GM12878 (cell line): Measurements from ENCODE around the gene POU2AF1. TPM values are rescaled to one million over a fixed set of nuclear protein-coding genes. Genes with fewer than 3 reads are reported as not detected.

ENCODE experiments used
- ATAC-seq: fragments of 200-7000 bp; cut with Tn5 transposase; 3 replicates; pipeline ENCODE4 v1.9.1; 2020; ENCODE audit warnings: mild to moderate bottlenecking, moderate library complexity
- BruUV-seq: library from RNA; stranded (reverse); fragments of 400-500 nt; replicated peaks from 2 replicates; lab custom pipeline; 2021; lab: Mats Ljungman, UMichigan
- CTCF ChIA-PET: fragments of 300-600 bp; sonication (Branson Sonifier 250); formaldehyde crosslinking; extraction: SDS; loops from one replicate; lab custom pipeline; 2021; ENCODE audit warnings: inconsistent platforms; lab: Yijun Ruan, JAX
- POLR2A ChIA-PET: fragments of 350-600 bp; formaldehyde crosslinking; extraction: SDS; loops from one replicate; lab custom pipeline; 2021; ENCODE audit warnings: inconsistent platforms; lab: Charles Lee
- RAD21 ChIA-PET: fragments of 300-600 bp; sonication (Branson Sonifier 250); formaldehyde crosslinking; loops from one replicate; lab custom pipeline; 2023; ENCODE audit warnings: antibody characterized with exemption; ENCODE audit not compliant: unreplicated experiment; lab: Charles Lee
- SMC1A ChIA-PET: fragments of 300-600 bp; sonication (Branson Sonifier 250); formaldehyde crosslinking; loops from one replicate; lab custom pipeline; 2023; ENCODE audit not compliant: unreplicated experiment, uncharacterized antibody; lab: Charles Lee
- DNase-seq: peaks from one replicate; pipeline ENCODE4 v3.0.0-alpha.2; 2011; ENCODE audit warnings: low read depth, low spot score
- FAIRE-seq: peaks from 3 replicates; lab custom pipeline; 2011; peaks lifted over from hg19 to GRCh38; lab: Jason Lieb, UNC
- H2AFZ ChIP-seq: 2 replicates; pipeline ENCODE4 v1.6.0; 2011; ENCODE audit warnings: low read depth, low read length, control low read depth; ENCODE audit not compliant: control insufficient read depth
- H3K27ac ChIP-seq: 2 replicates; pipeline ENCODE4 v1.5.1; 2011; ENCODE audit warnings: control low read depth; ENCODE audit not compliant: control insufficient read depth, insufficient read depth
- H3K27me3 ChIP-seq, 2 experiments: replicated peaks in 1 of 2; 2 replicates each; pipeline versions ENCODE4 v1.6.0 to v1.6.1; 2011; ENCODE audit warnings: low read length in 1 of 2; ENCODE audit not compliant: control insufficient read depth in 2 of 2, insufficient read depth in 2 of 2
- H3K36me3 ChIP-seq, 2 experiments: 2 replicates each; pipeline ENCODE4 v1.5.1; 2011; ENCODE audit warnings: low read length in 1 of 2; ENCODE audit not compliant: control insufficient read depth in 2 of 2, insufficient read depth in 2 of 2
- H3K4me1 ChIP-seq: 2 replicates; pipeline ENCODE4 v1.6.1; 2011; ENCODE audit warnings: mild to moderate bottlenecking, low read length, moderate library complexity, mixed read lengths; ENCODE audit not compliant: control insufficient read depth, insufficient read depth
- H3K4me2 ChIP-seq: 2 replicates; pipeline ENCODE4 v1.6.0; 2011; ENCODE audit warnings: control low read depth; ENCODE audit not compliant: control insufficient read depth, insufficient read depth
- H3K4me3 ChIP-seq: fragments of 200-600 bp; sonication (generic); 2 replicates; pipeline ENCODE4 v1.5.1; 2016
- H3K79me2 ChIP-seq: 2 replicates; pipeline ENCODE4 v1.6.0; 2011; ENCODE audit warnings: low read length; ENCODE audit not compliant: control insufficient read depth, insufficient read depth
- H3K9ac ChIP-seq: 2 replicates; pipeline ENCODE4 v1.8.0; 2011; ENCODE audit warnings: low read length, control low read depth, mixed read lengths; ENCODE audit not compliant: control insufficient read depth, insufficient read depth
- H3K9me3 ChIP-seq: replicated peaks from 3 replicates; pipeline ENCODE4 v1.5.1; 2011; ENCODE audit warnings: mild to moderate bottlenecking, low read length; ENCODE audit not compliant: control insufficient read depth, insufficient read depth
- H4K20me1 ChIP-seq: 2 replicates; pipeline ENCODE4 v1.6.0; 2011; ENCODE audit not compliant: control insufficient read depth, insufficient read depth
- CEBPB ChIP-seq, 2 experiments: fragments of 150-350 bp in 1 of 2; IDR thresholded peaks; 2 replicates each; pipeline ENCODE4 v1.6.1; 2012 to 2014; ENCODE audit warnings: low read depth in 2 of 2, low read length in 2 of 2, borderline replicate concordance in 1 of 2, inconsistent platforms in 1 of 2
- E2F4 ChIP-seq: IDR thresholded peaks from 2 replicates; pipeline ENCODE4 v1.6.1; 2012; ENCODE audit warnings: low read depth, low read length, improper control_type of control experiment
- EP300 ChIP-seq, 2 experiments: fragments of 150-350 bp in 1 of 2; IDR thresholded peaks; 2 replicates each; pipeline ENCODE4 v1.6.1; 2011 to 2012; ENCODE audit warnings: low read depth in 2 of 2, low read length in 2 of 2, borderline replicate concordance in 1 of 2, improper control_type of control experiment in 1 of 2, inconsistent platforms in 1 of 2; ENCODE audit not compliant: control insufficient read depth in 1 of 2
- EZH2 ChIP-seq: IDR thresholded peaks from 2 replicates; pipeline ENCODE4 v1.6.1; 2012; ENCODE audit warnings: low read depth, mild to moderate bottlenecking, control low read depth, inconsistent platforms, low read length, borderline replicate concordance; ENCODE audit not compliant: control insufficient read depth
- JUND ChIP-seq: IDR thresholded peaks from 2 replicates; pipeline ENCODE4 v1.6.1; 2012; ENCODE audit warnings: low read depth, mild to moderate bottlenecking, low read length, improper control_type of control experiment, moderate library complexity
- KDM1A ChIP-seq: fragments of 200-600 bp; sonication (generic); IDR thresholded peaks from 2 replicates; pipeline ENCODE4 v1.6.1; 2016; ENCODE audit warnings: borderline replicate concordance
- MAX ChIP-seq: IDR thresholded peaks from 2 replicates; pipeline ENCODE4 v1.6.1; 2012; ENCODE audit warnings: low read depth, low read length, improper control_type of control experiment
- RFX5 ChIP-seq: IDR thresholded peaks from 2 replicates; pipeline ENCODE4 v1.6.1; 2011; ENCODE audit warnings: low read depth, low read length, improper control_type of control experiment
- STAT3 ChIP-seq: IDR thresholded peaks from 2 replicates; pipeline ENCODE4 v1.6.1; 2011; ENCODE audit warnings: low read depth, low read length, improper control_type of control experiment
- ZNF207 ChIP-seq: fragments of 450-650 bp; IDR thresholded peaks from 2 replicates; pipeline ENCODE4 v1.6.1; 2014; ENCODE audit warnings: antibody characterized with exemption, mild to moderate bottlenecking, borderline replicate concordance
- ZNF24 ChIP-seq: fragments of 450-650 bp; IDR thresholded peaks from 2 replicates; pipeline ENCODE4 v1.6.1; 2017; ENCODE audit warnings: antibody characterized with exemption, mild to moderate bottlenecking
- ZNF592 ChIP-seq: fragments of 450-650 bp; IDR thresholded peaks from 2 replicates; pipeline ENCODE4 v1.6.1; 2017; ENCODE audit warnings: mild to moderate bottlenecking, moderate library complexity
- ZNF622 ChIP-seq: fragments of 450-650 bp; IDR thresholded peaks from 2 replicates; pipeline ENCODE4 v1.6.1; 2017; ENCODE audit warnings: mild to moderate bottlenecking, inconsistent platforms
- ZSCAN29 ChIP-seq: fragments of 450-650 bp; IDR thresholded peaks from 2 replicates; pipeline ENCODE4 v1.6.1; 2017; ENCODE audit warnings: mild to moderate bottlenecking, moderate library complexity
- WGBS: methylation state at CpG from one replicate; pipeline ENCODE4 v1.1.6; 2016; ENCODE audit warnings: low lambda C conversion rate; ENCODE audit not compliant: insufficient replicate concordance, insufficient coverage; ENCODE audit errors: missing lambda C conversion rate; 5-methylcytosine and 5-hydroxymethylcytosine counted together
- in situ Hi-C: fragments of 300-500 bp; cut with MboI; formaldehyde crosslinking; loops from 9 replicates; pipeline ENCODE4 v1.14.3; 2018; ENCODE audit warnings: mixed read lengths
- intact Hi-C: fragments of 100-400 bp; cut with micrococcal nuclease; formaldehyde crosslinking; loops from one replicate; pipeline ENCODE4 v1.14.2; 2022; ENCODE audit not compliant: unreplicated experiment
- polyA plus RNA-seq, 11 experiments: library from polyadenylated mRNA; depleted of rRNA in 4 of 11; unstranded in 6 of 11; stranded (reverse) in 5 of 11; fragments of >200 nt; fragmentation: Nextera tagmentation in 4 of 11; fragmentation: Illumina TruSeq in 1 of 11; extraction: Ambion mirVana in 4 of 11; extraction: Trizol in 1 of 11; gene quantifications; 1 replicate in 1 of 11; 2 replicates in 10 of 11; pipeline versions ENCODE4 v1.2.1 to v1.2.3, GENCODE V29; 2011 to 2016; ENCODE audit warnings: inconsistent platforms in 2 of 11, missing spikeins in 2 of 11, low read depth in 1 of 11
- total RNA-seq, 4 experiments: library from RNA; depleted of rRNA in 3 of 4; stranded (reverse); fragments of >200 nt in 3 of 4; fragmentation: Illumina TruSeq in 1 of 4; extraction: Trizol in 1 of 4; gene quantifications; 2 replicates each; pipeline versions ENCODE4 v1.2.1 to v1.2.3, GENCODE V29; 2013 to 2021

POU2AF1 gene
- total and polyA plus RNA-seq, 10 of the 15 experiments (the other 5 are each of a cell fraction or from before 2014, with no cell fraction given): 13.1 to 169 (median 75.5) TPM

- SMC1A ChIA-PET: interaction anchor here (0.8 to 32.6 kb wide), 9 partner anchors 8 to 77 kb away, joined by 3 to 972 read pairs (median 3); partner anchors contain the start of gene POU2AF1
- in situ Hi-C loops (loop anchor here (5.0 kb wide), 1 partner anchor 50 kb away; no protein-coding TSS in a partner anchor), intact Hi-C loops (no loop called here)
- 16% methylated on average over 12 of the region's 12 CpGs for WGBS
- CTCF ChIA-PET: interaction anchor here (0.7 to 13.1 kb wide), 3 partner anchors 31 to 62 kb away, joined by 3 to 213 read pairs (median 26); no protein-coding TSS in a partner anchor
- Histone ChIP-seq H3K27me3 (no peaks in the 10 kb centered on the region), H3K9me3 (no peaks in the 10 kb centered on the region), H3K27ac (peak overlapping the region; percentile 97), H3K4me2 (peak overlapping the region; percentile 92), H3K9ac (peak overlapping the region; percentile 70), H3K4me1 (peaks cover 91% of the 10 kb centered on the region), H3K36me3 (peaks cover 12 to 50% of the 10 kb centered on the region in 2 experiments), H3K4me3 (peak overlapping the region; percentile 67), H2AFZ (no peak overlapping the region), H3K79me2 (peaks cover 96% of the 10 kb centered on the region), H4K20me1 (no peaks in the 10 kb centered on the region)
- POLR2A ChIA-PET: interaction anchor here (1.0 to 19.8 kb wide), 4 partner anchors 11 to 46 kb away, joined by 3 to 415 read pairs (median 33); partner anchors contain the start of gene POU2AF1
- peak; percentile 60 for ATAC-seq
- BruUV-seq: TSS peak; percentile 20
- peak; percentile 80 for DNase-seq
- RAD21 ChIA-PET: interaction anchor here (1.4 to 22.2 kb wide), 3 partner anchors 11 to 62 kb away, joined by 4 to 657 read pairs (median 40); partner anchors contain the start of gene POU2AF1
- no peak for FAIRE-seq
- no peak for TF ChIP-seq STAT3
- no peak for TF ChIP-seq RFX5
- no peak for TF ChIP-seq ZNF24
- no peak for TF ChIP-seq JUND
- no peak for TF ChIP-seq EZH2
- no peak for TF ChIP-seq ZNF592
- TF ChIP-seq MAX: no peak; the same call in 1 of the 2 replicates
- TF ChIP-seq KDM1A: no peak
- TF ChIP-seq ZNF207: no peak
- peak; percentile 78 to 92 for TF ChIP-seq EP300 (IDR thresholded peaks at IDR 0.05; ENCODE audit: borderline replicate concordance in 1 of 2, control insufficient read depth in 1 of 2, low read depth in 2 of 2, low read length in 2 of 2)
- no peak for TF ChIP-seq E2F4
- no peak for TF ChIP-seq ZNF622
- TF ChIP-seq CEBPB (IDR thresholded peaks at IDR 0.05; ENCODE audit: borderline replicate concordance in 1 of 2, low read depth in 2 of 2, low read length in 2 of 2): peak in 1 of 2 experiments; percentile 79; a peak in 1 of 4 replicates
- TF ChIP-seq ZSCAN29: no peak
Measured at GRCh38 chr11:111367411-111368284, 11.4 kb downstream of the POU2AF1 start.
